Common myeloid progenitor, CD34-positive (primary cell): ENCODE data around the gene HES7.

ENCODE experiments used
- CTCF ChIA-PET: fragments of 350-600 bp; sonication (Branson Sonifier 250); formaldehyde crosslinking; loops from one replicate; lab custom pipeline; 2021; ENCODE audit warnings: antibody characterized with exemption; lab: Charles Lee
- POLR2A ChIA-PET: fragments of 350-600 bp; sonication (Branson Sonifier 250); formaldehyde crosslinking; loops from one replicate; lab custom pipeline; 2021; ENCODE audit warnings: antibody characterized with exemption; lab: Charles Lee
- DNase-seq, 3 donors: peaks; one replicate each; pipeline versions ENCODE4 v3.0.0 to v3.0.0-alpha.2; 2013
- H3K27ac ChIP-seq, 2 experiments: 1 replicate in 1 of 2; 2 replicates in 1 of 2; pipeline ENCODE4 v1.7.0; 2013; ENCODE audit warnings: inconsistent platforms in 2 of 2, low read length in 2 of 2, mild to moderate bottlenecking in 2 of 2, low read depth in 1 of 2, moderate library complexity in 1 of 2; ENCODE audit not compliant: severe bottlenecking in 2 of 2, insufficient read depth in 1 of 2, poor library complexity in 1 of 2
- H3K27me3 ChIP-seq, 5 experiments: replicated peaks in 2 of 5; 1 replicate in 3 of 5; 2 replicates in 2 of 5; pipeline versions ENCODE4 v1.6.1 to v1.7.0; 2013; ENCODE audit warnings: low read length in 4 of 5, mild to moderate bottlenecking in 2 of 5, moderate library complexity in 2 of 5, inconsistent platforms in 1 of 5; ENCODE audit not compliant: insufficient read depth in 5 of 5, control insufficient read depth in 4 of 5
- H3K36me3 ChIP-seq, 4 experiments: 1 replicate in 2 of 4; 2 replicates in 2 of 4; pipeline versions ENCODE4 v1.6.1 to v1.7.0; 2013; ENCODE audit warnings: low read length in 3 of 4, control low read depth in 1 of 4, mild to moderate bottlenecking in 1 of 4; ENCODE audit not compliant: control insufficient read depth in 4 of 4, insufficient read depth in 4 of 4
- H3K4me1 ChIP-seq, 4 experiments: 1 replicate in 3 of 4; 2 replicates in 1 of 4; pipeline versions ENCODE4 v1.6.1 to v1.7.1; 2013; ENCODE audit warnings: low read length in 3 of 4, mild to moderate bottlenecking in 3 of 4, control low read depth in 1 of 4, inconsistent platforms in 1 of 4, moderate library complexity in 1 of 4; ENCODE audit not compliant: control insufficient read depth in 4 of 4, insufficient read depth in 4 of 4; ENCODE audit errors: control extremely low read depth in 1 of 4
- H3K4me3 ChIP-seq, 7 experiments: 1 replicate in 4 of 7; 2 replicates in 3 of 7; pipeline versions ENCODE4 v1.5.1 to v1.7.0; 2013; ENCODE audit warnings: mild to moderate bottlenecking in 7 of 7, low read length in 6 of 7, moderate library complexity in 6 of 7, inconsistent platforms in 2 of 7, low read depth in 2 of 7, control low read depth in 1 of 7; ENCODE audit not compliant: insufficient read depth in 4 of 7, control insufficient read depth in 1 of 7; ENCODE audit errors: extremely low read depth in 1 of 7
- H3K9me3 ChIP-seq, 5 experiments: 1 replicate in 4 of 5; 2 replicates in 1 of 5; pipeline versions ENCODE4 v1.6.1 to v1.7.1; 2013; ENCODE audit warnings: low read length in 4 of 5, mild to moderate bottlenecking in 2 of 5, inconsistent platforms in 1 of 5, low read depth in 1 of 5, moderate library complexity in 1 of 5; ENCODE audit not compliant: control insufficient read depth in 4 of 5, insufficient read depth in 2 of 5; ENCODE audit errors: control extremely low read depth in 1 of 5
- WGBS: methylation state at CpG from one replicate; pipeline ENCODE4 v1.1.5; 2013; ENCODE audit not compliant: insufficient coverage; 5-methylcytosine and 5-hydroxymethylcytosine counted together

The HES7 gene

GRCh38 chr17:8120520-8121406 is 3.1 kb downstream of the HES7 start:
- Histone ChIP-seq H3K4me3 (peak overlapping the region; percentile 30 to 93 (median 70)), H3K36me3 (no peaks in the 10 kb centered on the region), H3K4me1 (peaks cover 12 to 72% (median 70%) of the 10 kb centered on the region in 4 experiments), H3K27ac (peak overlapping the region in 1 of 2 experiments; percentile 43), H3K9me3 (no peaks in the 10 kb centered on the region), H3K27me3 (peaks cover 7 to 61% (median 33%) of the 10 kb centered on the region in 5 experiments)
- ChIA-PET POLR2A (interaction anchor here (0.6 to 2.5 kb wide), 7 partner anchors 18 to 207 kb away, joined by 3 to 16 read pairs (median 4); no protein-coding TSS in a partner anchor), CTCF (interaction anchor here (0.8 to 6.0 kb wide), 15 partner anchors 13 to 101 kb away, joined by 3 to 52 read pairs (median 7); partner anchors contain the start of gene PER1)
- DNase-seq, result no peak
- under 1% methylated on average over 28 of the region's 40 CpGs for WGBS

GRCh38 chr17:8119581-8120519 is 4.1 kb downstream of the HES7 start:
- Histone ChIP-seq H3K27ac (peak overlapping the region in 1 of 2 experiments; percentile 58), H3K27me3 (peaks cover 7 to 64% (median 38%) of the 10 kb centered on the region in 5 experiments), H3K4me3 (peak overlapping the region in 6 of 7 experiments; percentile 79 to 94 (median 86)), H3K36me3 (no peaks in the 10 kb centered on the region), H3K9me3 (no peaks in the 10 kb centered on the region), H3K4me1 (peaks cover 9 to 65% (median 62%) of the 10 kb centered on the region in 4 experiments)
- DNase-seq, result peak; percentile 92 to 96 (median 95)
- ChIA-PET POLR2A (interaction anchor here (0.6 to 2.5 kb wide), 11 partner anchors 19 to 652 kb away, joined by 3 to 16 read pairs (median 4); no protein-coding TSS in a partner anchor), CTCF (interaction anchor here (0.8 to 6.0 kb wide), 24 partner anchors 12 to 242 kb away, joined by 3 to 87 read pairs (median 6); partner anchors contain the start of genes ALOX12B and PER1)
- WGBS, result 0% methylated on average over 15 of the region's 28 CpGs

GRCh38 chr17:8118769-8119580 is 4.9 kb downstream of the HES7 start:
- peaks cover 2 to 57% (median 53%) of the 10 kb centered on the region in 4 experiments for H3K4me1 ChIP-seq
- WGBS, result 0% methylated on average over 32 of the region's 38 CpGs
- peaks cover 4 to 64% (median 32%) of the 10 kb centered on the region in 5 experiments for H3K27me3 ChIP-seq
- H3K9me3 ChIP-seq, result no peaks in the 10 kb centered on the region
- H3K4me3 ChIP-seq, result peak overlapping the region; percentile 44 to 94 (median 84)
- peak; percentile 86 to 93 (median 90) for DNase-seq
- H3K27ac ChIP-seq, result peak overlapping the region in 1 of 2 experiments; percentile 58
- ChIA-PET CTCF (interaction anchor here (1.0 to 6.0 kb wide), 20 partner anchors 12 to 243 kb away, joined by 3 to 87 read pairs (median 7); partner anchors contain the start of genes ALOX12B and PER1), POLR2A (interaction anchor here (0.6 to 2.5 kb wide), 6 partner anchors 38 to 652 kb away, joined by 3 to 16 read pairs (median 4); no protein-coding TSS in a partner anchor)
- H3K36me3 ChIP-seq, result no peaks in the 10 kb centered on the region

GRCh38 chr17:8117980-8118768 is 5.7 kb downstream of the HES7 start, which contains the start of gene ALOXE3:
TSS of gene ALOXE3 (minus strand) at chr17:8118514. CDS start at chr17:8117990, 524 bp downstream.
- peak in 2 of 3 donors; percentile 22 to 31 for DNase-seq
- H3K4me1 ChIP-seq, result peaks cover 0 to 49% (median 45%) of the 10 kb centered on the region in 4 experiments
- peaks cover 4 to 58% (median 30%) of the 10 kb centered on the region in 5 experiments for H3K27me3 ChIP-seq
- H3K4me3 ChIP-seq, result peak within 1 kb of the TSS; percentile 44 to 94 (median 84)
- under 1% methylated on average over 25 of the region's 33 CpGs for WGBS
- H3K9me3 ChIP-seq, result no peaks in the 10 kb centered on the region
- no peaks in the 10 kb centered on the region for H3K36me3 ChIP-seq
- ChIA-PET POLR2A (interaction anchor here (1.1 to 2.5 kb wide), 2 partner anchors 44 to 55 kb away, joined by 4 to 16 read pairs; no protein-coding TSS in a partner anchor), CTCF (interaction anchor here (1.0 to 6.0 kb wide), 12 partner anchors 11 to 243 kb away, joined by 3 to 87 read pairs (median 12); partner anchors contain the start of genes ALOX12B and PER1)
- H3K27ac ChIP-seq, result peak within 1 kb of the TSS in 1 of 2 experiments; percentile 58

GRCh38 chr17:8117367-8117979 is 6.4 kb downstream of the HES7 start:
- Histone ChIP-seq H3K4me1 (peaks cover 0 to 42% (median 38%) of the 10 kb centered on the region in 4 experiments), H3K27me3 (peaks cover 4 to 51% (median 23%) of the 10 kb centered on the region in 5 experiments), H3K4me3 (peak overlapping the region; percentile 44 to 94 (median 84)), H3K36me3 (no peaks in the 10 kb centered on the region), H3K9me3 (no peaks in the 10 kb centered on the region), H3K27ac (no peak overlapping the region)
- ChIA-PET POLR2A (no interaction called here), CTCF (interaction anchor here (1.2 to 6.0 kb wide), 10 partner anchors 9 to 60 kb away, joined by 4 to 87 read pairs (median 9); partner anchors contain the start of genes ALOX12B and PER1)
- WGBS, result 1% methylated on average over 16 of the region's 18 CpGs
- DNase-seq, result peak in 2 of 3 donors; percentile 35 to 42
